Left ventricle myocardium inferior (tissue), 1 donor: Measurements from ENCODE around the gene PLA2G4F. TPM values are rescaled to one million over a fixed set of nuclear protein-coding genes. Genes with fewer than 3 reads are reported as not detected.

ENCODE experiments used
- DNase-seq: peaks from one replicate; pipeline ENCODE4 v3.0.0-alpha.2; 2020
- H3K27ac ChIP-seq: fragments of 200-600 bp; replicated peaks from 2 replicates; pipeline ENCODE4 v1.8.0; 2021
- H3K27me3 ChIP-seq: fragments of 200-600 bp; 2 replicates; pipeline ENCODE4 v1.8.0; 2021; ENCODE audit warnings: low read depth
- H3K36me3 ChIP-seq: fragments of 200-600 bp; 2 replicates; pipeline ENCODE4 v1.8.0; 2021
- H3K4me1 ChIP-seq: fragments of 200-600 bp; 2 replicates; pipeline ENCODE4 v1.8.0; 2021
- H3K4me3 ChIP-seq: fragments of 200-600 bp; 2 replicates; pipeline ENCODE4 v1.8.0; 2021; ENCODE audit warnings: mild to moderate bottlenecking, moderate library complexity
- H3K9me3 ChIP-seq: fragments of 200-600 bp; replicated peaks from 2 replicates; pipeline ENCODE4 v1.8.0; 2021
- intact Hi-C: fragments of 100-400 bp; cut with micrococcal nuclease; formaldehyde crosslinking; loops from one replicate; pipeline ENCODE4 v1.11.0; 2022
- total RNA-seq: library from RNA; stranded (reverse); fragmentation: NEBNext Ultra II Directional; extraction: Animal tissue kit (Norgen Biotek cat#: 25700); gene quantifications from one replicate; pipeline ENCODE4 v1.2.1, GENCODE V29; 2021
- TF ChIP-seq, protein P1 (sequence below): fragments of 200-600 bp; IDR thresholded peaks from 2 replicates; pipeline ENCODE4 v1.8.0; 2021; ENCODE audit warnings: antibody characterized with exemption, mild to moderate bottlenecking, borderline replicate concordance
- donor health status: DM: no; HTN: yes; CAD: no; lungs with severe emphysema.

The PLA2G4F gene
- total RNA-seq, 1 donor from 2014 or later: 2.1 TPM

DNA sequence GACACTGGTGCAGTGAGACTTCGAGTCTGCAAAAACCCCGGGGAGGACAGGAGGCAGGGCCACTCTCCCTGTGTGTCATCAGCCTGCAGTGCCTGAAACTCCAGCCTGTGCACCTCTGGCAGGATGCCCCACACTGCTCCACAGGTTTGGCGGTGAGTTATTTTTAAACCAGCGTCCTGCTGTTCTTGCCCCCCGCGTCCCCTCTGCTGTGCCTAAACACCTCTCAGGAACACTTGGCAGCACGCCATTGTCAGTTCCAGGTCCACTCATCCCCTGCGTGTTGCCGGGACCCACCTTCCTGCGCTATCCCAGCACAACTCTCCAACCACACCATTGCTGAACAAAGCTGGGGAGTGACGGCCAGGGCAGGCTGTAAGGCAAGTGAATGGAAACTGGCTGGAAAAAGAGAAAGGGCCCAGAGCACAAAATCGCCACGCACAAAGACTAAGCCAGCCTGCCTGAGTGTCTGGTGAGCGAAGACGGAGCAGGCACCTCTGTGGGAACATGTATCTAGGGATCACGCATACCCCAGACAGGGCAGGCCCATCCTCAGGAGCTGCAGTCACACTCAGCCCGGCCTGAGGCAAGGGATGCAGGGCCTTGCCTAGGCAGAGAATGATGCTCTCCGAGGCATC lies 3.1 kb upstream of the PLA2G4F start:
- DNase-seq: peak; percentile 80
- no peaks in the 10 kb centered on the region for H3K27me3 ChIP-seq
- H3K36me3 ChIP-seq: peaks cover 50% of the 10 kb centered on the region
- no peaks in the 10 kb centered on the region for H3K9me3 ChIP-seq
- intact Hi-C loops: no loop called here
- H3K4me1 ChIP-seq: peaks cover 44% of the 10 kb centered on the region
- no peak overlapping the region for H3K4me3 ChIP-seq
- TF ChIP-seq, protein P1, sequence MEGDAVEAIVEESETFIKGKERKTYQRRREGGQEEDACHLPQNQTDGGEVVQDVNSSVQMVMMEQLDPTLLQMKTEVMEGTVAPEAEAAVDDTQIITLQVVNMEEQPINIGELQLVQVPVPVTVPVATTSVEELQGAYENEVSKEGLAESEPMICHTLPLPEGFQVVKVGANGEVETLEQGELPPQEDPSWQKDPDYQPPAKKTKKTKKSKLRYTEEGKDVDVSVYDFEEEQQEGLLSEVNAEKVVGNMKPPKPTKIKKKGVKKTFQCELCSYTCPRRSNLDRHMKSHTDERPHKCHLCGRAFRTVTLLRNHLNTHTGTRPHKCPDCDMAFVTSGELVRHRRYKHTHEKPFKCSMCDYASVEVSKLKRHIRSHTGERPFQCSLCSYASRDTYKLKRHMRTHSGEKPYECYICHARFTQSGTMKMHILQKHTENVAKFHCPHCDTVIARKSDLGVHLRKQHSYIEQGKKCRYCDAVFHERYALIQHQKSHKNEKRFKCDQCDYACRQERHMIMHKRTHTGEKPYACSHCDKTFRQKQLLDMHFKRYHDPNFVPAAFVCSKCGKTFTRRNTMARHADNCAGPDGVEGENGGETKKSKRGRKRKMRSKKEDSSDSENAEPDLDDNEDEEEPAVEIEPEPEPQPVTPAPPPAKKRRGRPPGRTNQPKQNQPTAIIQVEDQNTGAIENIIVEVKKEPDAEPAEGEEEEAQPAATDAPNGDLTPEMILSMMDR: no peak
- H3K27ac ChIP-seq: peak overlapping the region; percentile 73

DNA sequence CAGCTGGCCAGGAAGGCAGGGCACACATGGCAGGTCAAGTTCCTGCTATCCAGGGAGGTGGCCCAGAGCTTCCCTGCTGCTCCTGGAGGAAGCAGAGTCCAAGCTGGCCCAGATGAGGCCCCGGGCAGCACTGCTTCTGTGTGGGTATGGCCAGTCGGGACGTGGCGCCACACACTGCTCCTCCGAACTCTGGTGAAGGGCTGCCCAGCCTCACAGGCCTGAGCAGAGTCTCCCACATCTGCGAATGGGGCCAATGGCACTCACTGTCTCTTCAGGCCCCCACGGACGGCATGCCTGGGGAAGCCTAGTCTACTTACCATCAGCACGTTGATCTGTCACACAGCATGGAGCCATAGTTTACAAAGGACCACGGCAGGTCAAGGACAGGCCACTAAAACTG lies 2.5 kb upstream of the PLA2G4F start:
- Histone ChIP-seq H3K4me1 (peaks cover 49% of the 10 kb centered on the region), H3K27ac (peak overlapping the region; percentile 73), H3K36me3 (peaks cover 45% of the 10 kb centered on the region), H3K4me3 (no peak overlapping the region), H3K27me3 (no peaks in the 10 kb centered on the region), H3K9me3 (no peaks in the 10 kb centered on the region)
- DNase-seq: no peak
- intact Hi-C loops: no loop called here
- TF ChIP-seq, protein P1: no peak

DNA sequence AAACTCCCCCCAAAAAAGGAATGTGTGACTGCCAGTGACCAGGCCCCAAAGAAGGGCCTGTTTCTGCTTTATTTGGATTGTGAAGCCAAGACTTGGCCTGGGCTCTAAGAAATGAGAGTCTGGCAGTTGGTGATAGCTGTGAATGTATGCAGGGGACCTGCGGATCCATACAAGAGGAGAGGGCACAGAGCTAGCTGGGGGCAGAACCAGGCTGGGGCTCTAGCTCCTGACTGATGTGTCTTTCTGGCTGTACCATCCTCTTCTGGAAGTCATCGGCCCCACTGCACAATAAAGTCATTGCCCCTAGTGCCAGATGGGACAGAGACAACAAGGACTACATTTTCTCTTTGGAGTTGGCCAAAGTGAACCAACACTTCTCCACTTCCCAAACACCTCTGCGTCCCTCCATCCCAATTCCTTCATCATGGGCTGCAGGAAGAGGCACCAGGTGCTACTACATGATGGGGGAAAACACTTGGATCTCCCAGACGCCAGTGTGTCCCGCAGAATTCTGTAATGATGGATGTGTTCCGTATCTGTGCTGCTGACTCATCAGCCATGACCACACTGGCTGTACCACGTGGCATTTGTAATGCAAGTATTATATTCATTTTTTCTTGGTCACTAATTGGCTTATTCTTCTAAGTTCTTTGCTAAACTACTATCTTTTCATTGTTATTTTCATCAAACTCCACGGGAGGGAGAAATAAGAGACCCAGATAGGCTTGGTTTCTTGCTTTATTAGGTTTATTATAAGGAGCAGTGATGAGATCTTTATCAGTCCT lies 1.7 kb upstream of the PLA2G4F start:
- intact Hi-C loops: no loop called here
- Histone ChIP-seq H3K27ac (peak overlapping the region; percentile 73), H3K36me3 (peaks cover 37% of the 10 kb centered on the region), H3K9me3 (no peaks in the 10 kb centered on the region), H3K27me3 (no peaks in the 10 kb centered on the region), H3K4me1 (peaks cover 52% of the 10 kb centered on the region), H3K4me3 (no peak overlapping the region)
- no peak for DNase-seq
- TF ChIP-seq, protein P1: no peak

DNA sequence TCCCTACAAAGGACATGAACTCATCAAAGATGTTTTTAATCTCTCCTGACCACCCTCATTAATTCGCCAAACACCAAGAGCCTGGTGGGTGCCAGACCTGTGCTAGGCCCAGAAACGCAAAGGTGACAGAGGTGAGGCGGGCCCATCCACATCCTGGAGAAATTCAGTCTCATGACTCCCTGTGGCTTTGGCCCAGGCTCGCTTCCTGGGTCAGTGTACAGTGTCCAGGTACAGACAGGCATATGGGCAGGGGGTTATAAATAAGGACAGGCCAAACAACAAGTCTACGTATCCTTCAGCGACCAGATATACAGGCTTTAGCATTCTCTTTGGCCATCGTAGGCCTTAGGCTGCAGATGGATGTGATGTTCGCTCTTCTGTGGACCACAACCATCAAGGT lies 945 bp upstream of the PLA2G4F start:
- Histone ChIP-seq H3K27ac (no peak overlapping the region), H3K4me3 (no peak overlapping the region), H3K9me3 (no peaks in the 10 kb centered on the region), H3K27me3 (no peaks in the 10 kb centered on the region), H3K4me1 (peaks cover 59% of the 10 kb centered on the region), H3K36me3 (peaks cover 29% of the 10 kb centered on the region)
- intact Hi-C loops: no loop called here
- DNase-seq: no peak
- TF ChIP-seq, protein P1: no peak

DNA sequence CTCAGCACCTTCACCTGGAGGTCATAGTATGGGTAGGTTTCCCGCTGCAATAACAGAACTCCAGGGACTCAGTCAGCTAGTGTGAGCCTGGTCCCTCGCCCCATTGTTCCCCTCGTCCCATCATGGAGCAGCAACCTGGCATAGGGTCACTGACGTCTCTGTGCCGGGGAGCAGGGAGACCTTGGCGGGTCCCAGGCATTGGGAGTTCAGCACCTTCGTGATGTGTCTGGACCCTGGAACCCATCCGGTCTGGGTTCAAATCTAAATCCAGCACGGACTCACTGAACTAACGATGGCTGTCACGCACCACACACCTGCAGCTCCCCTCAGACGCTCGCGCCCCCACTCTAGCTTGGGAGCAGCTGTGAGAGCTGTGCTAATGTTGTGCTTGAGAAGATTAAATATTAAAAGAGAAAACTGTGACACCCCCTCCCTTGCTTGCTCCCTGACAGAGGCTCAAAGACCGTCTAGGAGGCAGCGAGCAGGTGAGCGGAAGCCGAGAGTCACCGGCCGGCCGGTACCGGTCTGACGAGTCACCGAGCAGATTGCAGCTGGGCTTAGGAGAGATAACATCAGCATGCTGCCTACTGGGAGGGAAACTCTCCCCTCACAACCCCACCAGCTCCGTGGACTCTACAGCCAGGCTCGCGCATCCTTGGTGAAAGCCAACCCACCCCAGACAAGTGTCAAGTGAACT lies 742 bp downstream of the PLA2G4F start:
- peak overlapping the region; percentile 55 for H3K4me3 ChIP-seq
- H3K27me3 ChIP-seq: no peaks in the 10 kb centered on the region
- peaks cover 72% of the 10 kb centered on the region for H3K4me1 ChIP-seq
- H3K36me3 ChIP-seq: peaks cover 12% of the 10 kb centered on the region
- TF ChIP-seq, protein P1: no peak
- no peaks in the 10 kb centered on the region for H3K9me3 ChIP-seq
- H3K27ac ChIP-seq: peak overlapping the region; percentile 78
- no peak for DNase-seq
- intact Hi-C loops: no loop called here
